Choroid plexus epithelial cell (primary cell): ENCODE data around the gene PLA2G7.
"Not testable (repeated sequence)": the region's sequence is repeated elsewhere in the genome, so short reads cannot be mapped to it uniquely, and the experiment has no call there.

Experiments used
- DNase-seq: peaks from one replicate; pipeline ENCODE4 v3.0.0-alpha.2; 2010; ENCODE audit warnings: low read depth
- H3K4me3 ChIP-seq: 2 replicates; pipeline ENCODE4 v1.5.1; 2011; ENCODE audit warnings: low read depth, mild to moderate bottlenecking, control low read depth, low read length, moderate library complexity
- CTCF ChIP-seq: conservative IDR thresholded peaks from 2 replicates; pipeline ENCODE4 v1.5.1; 2011; ENCODE audit warnings: low read depth, mild to moderate bottlenecking, control low read depth, inconsistent platforms, low read length, moderate library complexity

Gene PLA2G7

DNA sequence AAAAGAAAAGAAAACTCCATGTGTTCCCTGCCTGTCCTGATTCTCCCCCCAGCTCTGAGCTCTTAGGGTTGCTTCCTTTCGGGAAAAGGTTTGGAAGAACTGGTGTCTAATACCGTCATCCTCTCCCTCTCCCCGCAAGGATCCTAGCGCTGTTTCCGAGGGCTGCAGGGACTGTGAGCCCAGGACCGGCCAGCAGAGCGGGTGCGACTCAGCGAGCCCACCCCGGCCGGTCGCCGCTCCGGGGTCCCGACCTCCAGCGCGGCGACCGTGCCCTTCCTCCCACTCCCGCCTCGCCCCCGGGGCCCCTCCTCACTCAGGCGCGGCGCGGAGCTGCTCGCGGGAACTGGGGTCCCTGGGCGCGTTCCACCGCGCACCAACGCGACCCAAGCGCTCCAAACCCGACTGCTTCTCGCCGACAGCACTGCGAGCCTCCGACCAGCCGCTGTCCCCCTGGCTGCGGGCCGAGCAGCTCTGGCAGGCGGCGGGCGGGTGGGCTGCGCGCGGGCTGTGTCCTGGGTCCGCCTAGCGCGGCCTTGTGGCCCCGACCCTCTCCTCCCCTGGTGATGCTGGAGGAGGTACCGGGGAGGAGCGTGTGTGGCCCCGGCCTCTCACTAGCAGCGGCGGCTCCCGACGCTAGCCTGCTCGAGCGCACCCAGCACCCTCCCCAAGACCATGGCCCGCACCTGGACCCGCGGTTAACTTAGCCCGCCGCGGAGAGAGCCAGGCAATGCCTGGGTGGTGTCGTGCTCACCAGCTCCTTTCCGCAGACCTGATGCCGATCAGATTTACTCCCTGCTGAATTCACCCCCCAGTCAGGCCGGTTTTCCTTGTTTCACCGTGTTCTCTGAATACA, at the start of gene PLA2G7:
Gene PLA2G7, minus strand, starts transcription at position 509 of the 853 bp plus-strand sequence. CDS start 12,484 bp downstream, outside the sequence.
- H3K4me3 ChIP-seq: peak within 1 kb of the TSS; percentile 42
- DNase-seq: no peak
- TF ChIP-seq CTCF: no peak

DNA sequence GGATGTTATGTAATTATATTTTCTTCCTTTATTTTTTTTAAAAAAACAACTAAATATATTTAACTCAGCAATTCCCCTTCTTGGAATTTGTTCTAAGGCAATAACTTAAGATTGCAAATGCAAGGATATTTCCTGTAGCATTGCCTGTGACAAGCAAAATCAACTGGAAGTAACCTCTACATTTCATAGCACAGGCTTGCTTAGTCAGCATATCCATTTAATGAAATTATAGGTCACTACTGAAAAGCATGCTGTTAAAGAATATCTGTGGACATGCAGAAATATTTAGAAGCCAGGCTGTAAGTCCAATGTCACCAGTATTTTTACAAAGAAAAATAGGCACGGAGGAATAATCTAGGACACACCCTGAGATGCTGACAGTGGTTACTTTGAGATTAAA, 49.4 kb upstream of the PLA2G7 start:
- no peak for TF ChIP-seq CTCF
- no peak overlapping the region for H3K4me3 ChIP-seq
- no peak for DNase-seq

DNA sequence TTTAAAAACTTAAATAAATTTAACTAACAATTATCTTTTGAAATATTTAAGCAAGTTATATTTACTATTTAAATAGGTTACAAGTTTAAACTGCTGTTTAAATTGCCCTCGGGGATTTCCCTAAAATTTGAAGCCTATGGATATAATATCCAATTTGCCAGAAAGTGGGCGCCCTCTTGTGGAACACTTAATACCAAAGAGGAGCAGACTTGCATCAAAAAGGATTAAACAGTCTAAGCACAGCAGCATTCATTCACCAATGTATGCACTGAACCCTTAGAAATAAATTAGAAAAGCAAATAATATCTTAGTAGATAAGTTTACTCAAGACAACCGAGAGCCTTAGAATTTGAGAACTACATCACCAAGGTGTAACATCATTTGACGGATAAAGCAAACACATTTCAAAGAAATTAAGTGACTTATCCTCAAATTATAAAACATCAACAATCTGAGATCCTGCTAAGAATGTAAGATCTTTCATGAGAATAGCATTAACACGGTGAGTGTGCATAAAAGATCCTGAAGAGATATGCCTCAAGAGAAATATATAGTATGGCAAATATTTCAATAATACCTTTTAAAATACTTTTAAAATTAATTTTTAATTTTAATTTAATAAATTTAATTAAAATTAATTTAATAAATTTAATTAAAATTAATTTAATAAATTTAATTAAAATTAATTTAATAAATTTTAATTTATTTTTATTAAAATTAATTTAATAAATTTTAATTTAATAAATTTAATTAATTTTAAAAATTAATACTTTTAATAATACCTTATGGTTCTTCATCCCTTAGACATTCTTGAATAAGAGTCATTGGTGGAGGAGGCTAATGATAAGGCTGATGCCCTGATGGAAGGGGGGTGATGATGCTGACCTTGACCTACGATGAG, 46.6 kb upstream of the PLA2G7 start:
- H3K4me3 ChIP-seq: no peak overlapping the region
- peak; percentile 79 for TF ChIP-seq CTCF
- DNase-seq: peak; percentile 81

- DNase-seq: no peak
- H3K4me3 ChIP-seq: no peak overlapping the region
- no peak for TF ChIP-seq CTCF
These were observed 42.5 kb upstream of the PLA2G7 start for GRCh38 chr6:46777476-46778346.

DNA sequence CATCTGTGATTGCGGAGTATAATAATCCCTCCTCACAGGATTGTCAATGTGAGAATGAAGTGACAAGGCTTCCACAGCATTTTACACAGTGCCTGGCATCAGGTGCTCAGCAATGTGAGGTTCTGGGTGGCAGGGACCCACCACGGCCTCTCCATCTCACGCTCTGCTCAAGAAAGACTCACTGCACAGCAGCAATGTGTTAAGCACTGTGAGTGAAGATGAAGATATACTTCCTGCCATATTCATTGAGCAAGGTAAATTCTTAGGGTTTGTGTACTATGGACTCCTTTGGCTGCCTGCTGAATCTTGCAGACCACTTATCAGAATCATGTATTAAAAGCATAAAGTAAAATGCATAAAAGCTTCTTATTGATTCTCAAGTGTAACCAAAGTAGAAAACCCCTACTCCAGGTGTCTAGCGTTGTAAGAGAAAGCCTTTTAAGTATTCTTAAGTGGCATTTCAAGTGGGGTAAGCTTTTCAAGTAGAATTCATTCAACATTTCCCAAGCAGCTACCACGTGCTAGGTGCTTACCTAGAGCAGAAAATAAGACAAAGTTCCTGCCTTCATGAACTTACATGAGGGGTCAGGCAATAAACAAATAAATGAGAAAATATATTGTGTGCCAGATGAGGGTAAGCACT, 41.0 kb upstream of the PLA2G7 start:
- TF ChIP-seq CTCF: no peak
- DNase-seq: no peak

GRCh38 chr6:46774736-46775135, 39.6 kb upstream of the PLA2G7 start:
- DNase-seq, H3K4me3 ChIP-seq: not testable (repeated sequence)

More for the DNA sequence above, 41.0 kb upstream of the PLA2G7 start:
- no peak overlapping the region for H3K4me3 ChIP-seq
